ENCODE results near the gene CFAP74. TPM values are rescaled to one million over a fixed set of nuclear protein-coding genes. Genes with fewer than 3 reads are reported as not detected.

Gene CFAP74
- total RNA-seq, 2 donors from 2014 or later, result under 0.01 TPM; not detected in 1

GRCh38 chr1:2041305-2041704 is 37.7 kb upstream of the CFAP74 start:
- intact Hi-C loops (cut with DNase I), result loop anchor here (5.0 kb wide), 1 partner anchor 94 kb away; no protein-coding TSS in a partner anchor
- no peaks in the 10 kb centered on the region for H3K27me3 ChIP-seq
- DNase-seq (no peak), ATAC-seq (no peak)
- H3K27ac ChIP-seq, result no peak overlapping the region
- H3K36me3 ChIP-seq (replicated peaks in 1 of 2; ENCODE audit: insufficient read depth in 1 of 2, low read depth in 2 of 2), result no peaks in the 10 kb centered on the region
- no peak for TF ChIP-seq CTCF (IDR thresholded peaks at IDR 0.05)
- no peak for TF ChIP-seq POLR2A (IDR thresholded peaks at IDR 0.05)
- no peak overlapping the region for H3K4me3 ChIP-seq
- H3K4me1 ChIP-seq, result peaks cover 11% of the 10 kb centered on the region
- H3K9me3 ChIP-seq, result no peaks in the 10 kb centered on the region
- WGBS, 2 donors, result 50 to 80% methylated on average over 4 to 14 of the region's 15 CpGs

GRCh38 chr1:2039251-2039650 is 35.7 kb upstream of the CFAP74 start:
- 90 to 91% methylated on average over 8 of the region's 8 CpGs for WGBS, 2 donors
- DNase-seq, result no peak
- H3K9me3 ChIP-seq, result no peaks in the 10 kb centered on the region
- H3K27ac ChIP-seq, result no peak overlapping the region
- TF ChIP-seq CTCF (IDR thresholded peaks at IDR 0.05) (no peak), POLR2A (IDR thresholded peaks at IDR 0.05) (no peak)
- H3K4me1 ChIP-seq, result no peaks in the 10 kb centered on the region
- H3K4me3 ChIP-seq, result no peak overlapping the region
- ATAC-seq, result no peak
- intact Hi-C loops (cut with DNase I), result no loop called here
- no peaks in the 10 kb centered on the region for H3K27me3 ChIP-seq
- H3K36me3 ChIP-seq (replicated peaks in 1 of 2; ENCODE audit: insufficient read depth in 1 of 2, low read depth in 2 of 2), result no peaks in the 10 kb centered on the region

- intact Hi-C loops (cut with DNase I), result no loop called here
- 81 to 90% methylated on average over 8 of the region's 8 CpGs for WGBS, 2 donors
- TF ChIP-seq POLR2A (IDR thresholded peaks at IDR 0.05), result no peak
- no peak for TF ChIP-seq CTCF (IDR thresholded peaks at IDR 0.05)
- Histone ChIP-seq H3K9me3 (no peaks in the 10 kb centered on the region), H3K27ac (no peak overlapping the region), H3K36me3 (replicated peaks in 1 of 2; ENCODE audit: insufficient read depth in 1 of 2, low read depth in 2 of 2) (no peaks in the 10 kb centered on the region), H3K27me3 (no peaks in the 10 kb centered on the region), H3K4me3 (no peak overlapping the region), H3K4me1 (no peaks in the 10 kb centered on the region)
- no peak for ATAC-seq
- no peak for DNase-seq
Observed at GRCh38 chr1:2038229-2038628, 34.6 kb upstream of the CFAP74 start.

GRCh38 chr1:2037314-2037979 is 33.9 kb upstream of the CFAP74 start:
- no peak for DNase-seq
- ATAC-seq, result no peak

More at GRCh38 chr1:2037314-2037979, 33.9 kb upstream of the CFAP74 start:
- no peak for TF ChIP-seq POLR2A (IDR thresholded peaks at IDR 0.05)
- no peak for TF ChIP-seq CTCF (IDR thresholded peaks at IDR 0.05)
- Histone ChIP-seq H3K4me1 (no peaks in the 10 kb centered on the region), H3K36me3 (replicated peaks in 1 of 2; ENCODE audit: insufficient read depth in 1 of 2, low read depth in 2 of 2) (no peaks in the 10 kb centered on the region), H3K4me3 (no peak overlapping the region), H3K27me3 (no peaks in the 10 kb centered on the region), H3K9me3 (no peaks in the 10 kb centered on the region), H3K27ac (no peak overlapping the region)
- intact Hi-C loops (cut with DNase I), result no loop called here
- 78 to 82% methylated on average over 17 to 18 of the region's 18 CpGs for WGBS, 2 donors
